HG03378 (cell line): ENCODE results near the gene CNOT6.

Experiments
- ATAC-seq: cut with Tn5 transposase; IDR thresholded peaks from one replicate; pipeline ENCODE4 v1.9.1; 2021; ENCODE audit warnings: mild to moderate bottlenecking, moderate library complexity; ENCODE audit not compliant: unreplicated experiment

Gene CNOT6

DNA sequence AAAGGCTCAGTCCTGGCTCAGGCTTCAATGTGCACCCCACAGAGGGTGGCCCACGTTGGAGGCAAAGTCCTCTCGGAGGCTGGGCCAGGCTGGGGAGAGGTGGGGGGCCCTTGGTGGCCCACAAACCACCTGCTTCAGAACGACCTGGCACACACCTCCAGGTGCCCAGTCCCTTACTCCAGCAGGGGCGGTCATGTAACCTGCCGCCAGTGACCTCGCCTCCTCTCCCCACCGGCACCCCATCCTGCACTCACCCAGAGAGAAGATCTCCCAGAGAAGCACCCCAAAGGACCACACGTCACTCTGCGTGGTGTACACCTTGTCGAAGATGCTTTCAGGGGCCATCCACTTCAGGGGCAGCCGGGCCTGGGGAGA, 119.6 kb downstream of the CNOT6 start:
- ATAC-seq: no peak

DNA sequence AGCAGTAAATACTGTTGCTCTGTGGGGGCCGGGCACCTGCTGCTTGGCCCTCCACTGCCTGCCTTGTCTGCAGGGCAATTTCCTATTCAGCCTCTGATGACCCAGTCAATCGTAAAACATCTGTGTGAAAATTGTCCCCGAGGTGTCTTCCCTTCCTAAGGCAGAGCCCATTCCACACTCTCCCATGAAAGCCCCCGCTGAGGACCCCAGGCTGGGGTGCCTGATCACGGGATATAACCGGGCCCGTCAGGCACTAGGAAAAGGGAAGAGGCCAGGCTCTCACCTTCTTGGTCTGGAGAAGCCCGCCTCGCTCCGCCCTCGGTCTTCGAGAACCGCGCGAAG, 124.3 kb downstream of the CNOT6 start:
- no peak for ATAC-seq

GRCh38 chr5:180618829-180619562, 124.8 kb downstream of the CNOT6 start:
- ATAC-seq: no peak

GRCh38 chr5:180619563-180619915, 125.4 kb downstream of the CNOT6 start:
- no peak for ATAC-seq

GRCh38 chr5:180620014-180620413, 125.8 kb downstream of the CNOT6 start:
- ATAC-seq: no peak

- ATAC-seq: no peak
Measured at GRCh38 chr5:180621311-180621710, 127.1 kb downstream of the CNOT6 start.

DNA sequence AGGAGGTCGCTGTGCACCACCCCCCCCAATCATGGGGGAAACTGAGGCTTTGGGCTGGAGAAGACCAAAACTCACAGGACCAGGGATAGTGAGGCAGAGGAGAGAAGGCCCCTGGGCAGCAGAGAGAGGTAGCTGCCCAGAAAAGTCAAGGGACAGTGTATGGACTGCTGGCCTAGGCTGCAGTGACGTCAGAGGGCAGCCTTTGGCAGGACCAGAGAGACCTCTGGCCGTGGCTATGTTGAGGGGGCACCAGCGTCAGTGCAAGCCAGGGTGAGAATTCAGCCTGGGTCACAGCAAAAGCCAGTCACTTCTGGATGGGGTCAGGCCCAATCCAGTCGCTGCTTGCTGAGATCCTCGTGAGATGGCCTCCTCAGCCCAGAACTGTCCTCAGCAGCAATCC, 128.7 kb downstream of the CNOT6 start:
- no peak for ATAC-seq

DNA sequence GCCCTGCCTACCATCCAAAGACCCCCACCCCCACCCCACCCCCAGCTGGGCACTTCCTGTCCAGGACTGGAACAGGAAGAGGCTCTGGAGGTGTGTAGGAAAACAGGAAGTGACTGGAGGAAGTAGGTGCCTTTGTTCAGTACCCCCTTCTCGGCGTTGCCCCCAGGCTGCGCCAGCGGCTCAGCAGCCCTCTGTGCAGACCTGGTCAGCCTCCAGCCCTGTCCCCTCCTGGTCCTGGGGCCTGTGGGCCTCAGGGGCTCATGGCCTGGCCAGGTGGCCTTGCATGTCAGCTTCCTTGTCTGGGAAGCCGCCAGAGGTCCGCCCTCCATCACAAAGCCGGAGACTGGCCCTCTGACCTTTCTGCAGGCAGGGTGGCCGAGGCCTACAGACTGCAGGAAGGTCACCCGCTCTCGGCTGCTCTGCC, 129.2 kb downstream of the CNOT6 start:
- ATAC-seq: no peak

- no peak for ATAC-seq
Measured at GRCh38 chr5:180623844-180624243, 129.7 kb downstream of the CNOT6 start.

DNA sequence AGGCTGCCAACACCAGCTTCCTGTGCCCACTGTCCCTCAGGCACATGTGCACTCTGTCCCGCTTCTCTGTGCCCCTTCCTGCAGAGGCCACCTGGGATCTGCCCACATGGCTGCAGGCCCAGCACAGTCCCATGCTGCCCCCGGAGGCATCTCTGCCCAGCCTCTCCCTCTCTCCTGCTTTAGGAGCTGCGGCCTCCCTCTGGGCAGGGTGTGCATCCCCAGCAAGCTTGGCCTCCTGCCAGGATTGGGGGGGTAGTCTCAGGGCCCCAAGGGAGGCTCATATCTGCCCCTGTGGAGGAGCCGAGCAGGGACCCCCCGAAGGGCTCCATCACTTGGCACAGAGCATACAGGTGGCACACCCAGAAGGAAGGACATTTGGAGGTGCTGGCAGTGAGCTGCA, 130.4 kb downstream of the CNOT6 start:
- ATAC-seq: no peak

- ATAC-seq: no peak
Measured at GRCh38 chr5:180625125-180625790, 131.1 kb downstream of the CNOT6 start.

- no peak for ATAC-seq
Measured at GRCh38 chr5:180625791-180626660, 131.8 kb downstream of the CNOT6 start.

DNA sequence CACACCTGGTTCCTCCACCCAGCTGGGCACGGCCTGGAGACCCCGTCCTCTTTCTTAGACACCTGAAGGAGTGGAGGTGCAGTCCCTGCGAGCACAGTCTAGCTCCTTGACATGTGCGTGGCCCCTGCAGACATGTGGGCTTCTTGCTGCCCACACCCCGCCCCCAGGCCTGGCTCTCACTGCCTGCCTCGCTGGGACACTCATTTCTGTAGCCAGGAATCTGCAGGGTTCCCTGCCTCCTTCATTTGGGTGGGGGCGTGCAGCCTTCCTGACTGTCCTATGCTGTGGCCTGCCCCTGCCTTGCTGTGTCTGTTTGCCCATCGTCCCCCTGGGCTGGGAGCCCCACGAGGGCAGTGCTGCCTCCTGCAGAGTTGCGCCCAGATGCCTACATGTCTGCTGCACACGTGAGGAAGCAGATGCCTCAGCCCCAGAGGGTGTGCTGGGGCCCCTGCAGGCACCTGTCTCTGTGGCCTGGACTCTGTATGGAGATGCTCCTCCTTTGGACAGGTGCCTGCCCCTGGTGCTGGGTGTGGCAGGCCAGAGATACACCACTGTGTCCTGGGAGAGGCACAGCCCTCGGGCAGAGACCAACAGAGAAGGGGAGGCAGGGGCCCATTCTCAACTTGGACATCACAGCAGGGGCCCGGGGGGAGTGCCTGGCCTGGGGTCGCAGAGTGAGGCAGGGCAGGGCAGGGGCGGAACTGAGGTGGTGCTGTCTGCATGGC, 132.6 kb downstream of the CNOT6 start:
- no peak for ATAC-seq

- ATAC-seq: no peak
Measured at GRCh38 chr5:180627386-180628120, 133.4 kb downstream of the CNOT6 start.
